Hepatocyte (in vitro differentiated cells): ENCODE data around the gene FEZ2. TPM values are rescaled to one million over a fixed set of nuclear protein-coding genes. Genes with fewer than 3 reads are reported as not detected.

Experiments used
- DNase-seq: peaks from one replicate; pipeline ENCODE4 v3.0.0-alpha.2; 2016; ENCODE audit warnings: low spot score
- H2AFZ ChIP-seq: fragments of 200-600 bp; sonication (generic); 2 replicates; pipeline ENCODE4 v1.6.0; 2016; ENCODE audit warnings: antibody characterized with exemption, mild to moderate bottlenecking
- H3K27ac ChIP-seq: fragments of 200-600 bp; sonication (generic); 2 replicates; pipeline ENCODE4 v1.5.1; 2016; ENCODE audit warnings: mild to moderate bottlenecking
- H3K27me3 ChIP-seq: fragments of 200-600 bp; sonication (generic); 2 replicates; pipeline ENCODE4 v1.6.1; 2016
- H3K36me3 ChIP-seq: fragments of 200-600 bp; sonication (generic); replicated peaks from 2 replicates; pipeline ENCODE4 v1.5.1; 2016; ENCODE audit warnings: low read depth; ENCODE audit not compliant: insufficient read depth
- H3K4me1 ChIP-seq: fragments of 200-600 bp; sonication (generic); 2 replicates; pipeline ENCODE4 v1.5.1; 2016; ENCODE audit warnings: mild to moderate bottlenecking, moderate library complexity; ENCODE audit not compliant: insufficient read depth
- H3K4me2 ChIP-seq: fragments of 200-600 bp; sonication (generic); 2 replicates; pipeline ENCODE4 v1.6.0; 2016
- H3K4me3 ChIP-seq: fragments of 200-600 bp; sonication (generic); 2 replicates; pipeline ENCODE4 v1.5.1; 2016; ENCODE audit warnings: mild to moderate bottlenecking
- H3K79me2 ChIP-seq: fragments of 200-600 bp; sonication (generic); 2 replicates; pipeline ENCODE4 v1.6.0; 2017; ENCODE audit warnings: mild to moderate bottlenecking
- H3K9me2 ChIP-seq: fragments of 200-600 bp; sonication (generic); replicated peaks from 2 replicates; pipeline ENCODE4 v1.6.0; 2017; ENCODE audit warnings: mild to moderate bottlenecking; ENCODE audit not compliant: insufficient read depth
- H3K9me3 ChIP-seq: fragments of 200-600 bp; sonication (generic); 2 replicates; pipeline ENCODE4 v1.5.1; 2016; ENCODE audit warnings: low read depth, mild to moderate bottlenecking
- H4K20me1 ChIP-seq: fragments of 200-600 bp; sonication (generic); 2 replicates; pipeline ENCODE4 v1.6.0; 2016; ENCODE audit warnings: mild to moderate bottlenecking; ENCODE audit not compliant: insufficient read depth, poor library complexity, severe bottlenecking
- CTCF ChIP-seq: fragments of 200-600 bp; sonication (generic); IDR thresholded peaks from 2 replicates; pipeline ENCODE4 v1.5.1; 2016; ENCODE audit warnings: antibody characterized with exemption, mild to moderate bottlenecking; ENCODE audit not compliant: poor library complexity
- EZH2 ChIP-seq: fragments of 200-600 bp; sonication (generic); IDR thresholded peaks from 2 replicates; pipeline ENCODE4 v1.6.1; 2016; ENCODE audit warnings: antibody characterized with exemption, mild to moderate bottlenecking, borderline replicate concordance
- EZH2phosphoT487 ChIP-seq: fragments of 200-600 bp; sonication (generic); IDR thresholded peaks from one replicate; pipeline ENCODE4 v1.6.1; 2018; ENCODE audit warnings: antibody characterized with exemption, mild to moderate bottlenecking, low read depth, moderate library complexity; ENCODE audit not compliant: unreplicated experiment, severe bottlenecking
- WGBS: methylation state at CpG from one replicate; pipeline ENCODE4 v1.1.6; 2016; ENCODE audit warnings: low lambda C conversion rate; ENCODE audit errors: missing lambda C conversion rate; 5-methylcytosine and 5-hydroxymethylcytosine counted together
- polyA plus RNA-seq: library from polyadenylated mRNA; unstranded; fragments of >200 nt; fragmentation: Nextera tagmentation; extraction: Ambion mirVana; gene quantifications from 2 replicates; pipeline ENCODE4 v1.2.1, GENCODE V29; 2016
- total RNA-seq: library from RNA; depleted of rRNA; stranded (reverse); fragments of >200 nt; gene quantifications from 2 replicates; pipeline ENCODE4 v1.2.3, GENCODE V29; 2014

The FEZ2 gene
- total RNA-seq (44.0 and 45.2 TPM in 2 replicates), polyA plus RNA-seq (14.5 and 19.4 TPM in 2 replicates)

- H3K27ac ChIP-seq, result peak within 1 kb of the TSS; percentile 91
- peaks cover 14% of the 10 kb centered on the region for H3K4me1 ChIP-seq
- H4K20me1 ChIP-seq, result peaks cover 3% of the 10 kb centered on the region
- TF ChIP-seq CTCF, result no peak
- no peak for TF ChIP-seq EZH2
- TF ChIP-seq EZH2phosphoT487, result no peak
- H2AFZ ChIP-seq, result peak within 1 kb of the TSS; percentile 80
- peak within 1 kb of the TSS; percentile 84 for H3K4me3 ChIP-seq
- no peaks in the 10 kb centered on the region for H3K9me2 ChIP-seq
- H3K27me3 ChIP-seq, result no peaks in the 10 kb centered on the region
- peak within 1 kb of the TSS; percentile 94 for H3K4me2 ChIP-seq
- H3K36me3 ChIP-seq, result no peaks in the 10 kb centered on the region
- H3K79me2 ChIP-seq, result peaks cover 41% of the 10 kb centered on the region
- no peaks in the 10 kb centered on the region for H3K9me3 ChIP-seq
- 0% methylated on average over 12 of the region's 81 CpGs for WGBS
- DNase-seq, result peak; percentile 91
Observed at GRCh38 chr2:36597532-36598377, at the start of gene FEZ2. FEZ2 (minus strand) TSS chr2:36598168; CDS start chr2:36598142, 26 bp downstream.

GRCh38 chr2:36634981-36635597, 37.1 kb upstream of the FEZ2 start:
- no peaks in the 10 kb centered on the region for H3K9me2 ChIP-seq
- 78% methylated on average over 3 of the region's 3 CpGs for WGBS
- no peak overlapping the region for H3K4me2 ChIP-seq
- H3K9me3 ChIP-seq, result no peaks in the 10 kb centered on the region
- H3K27me3 ChIP-seq, result no peaks in the 10 kb centered on the region
- H3K4me3 ChIP-seq, result no peak overlapping the region
- no peak overlapping the region for H2AFZ ChIP-seq
- H3K4me1 ChIP-seq, result no peaks in the 10 kb centered on the region
- TF ChIP-seq CTCF (no peak), EZH2phosphoT487 (no peak), EZH2 (no peak)
- no peak for DNase-seq
- H3K27ac ChIP-seq, result no peak overlapping the region
- H3K36me3 ChIP-seq, result no peaks in the 10 kb centered on the region
- no peaks in the 10 kb centered on the region for H3K79me2 ChIP-seq
- no peaks in the 10 kb centered on the region for H4K20me1 ChIP-seq

- Histone ChIP-seq H3K4me1 (no peaks in the 10 kb centered on the region), H3K27ac (no peak overlapping the region), H3K4me3 (no peak overlapping the region), H3K27me3 (no peaks in the 10 kb centered on the region), H3K9me2 (no peaks in the 10 kb centered on the region), H2AFZ (no peak overlapping the region), H4K20me1 (no peaks in the 10 kb centered on the region), H3K9me3 (no peaks in the 10 kb centered on the region), H3K79me2 (no peaks in the 10 kb centered on the region), H3K4me2 (no peak overlapping the region), H3K36me3 (no peaks in the 10 kb centered on the region)
- TF ChIP-seq CTCF (no peak), EZH2 (no peak), EZH2phosphoT487 (no peak)
- DNase-seq, result no peak
- 91% methylated on average over 2 of the region's 2 CpGs for whole genome bisulfite sequencing
Observed at GRCh38 chr2:36633470-36634092, 35.6 kb upstream of the FEZ2 start.
